H1 (cell line): ENCODE measurements around the gene CCL1. TPM values are rescaled to one million over a fixed set of nuclear protein-coding genes. Genes with fewer than 3 reads are reported as not detected.

Source experiments
- CTCF ChIA-PET: fragments of 300-600 bp; sonication (Branson Sonifier 250); formaldehyde crosslinking; loops from one replicate; lab custom pipeline; 2021; ENCODE audit not compliant: partially characterized antibody; lab: Charles Lee
- POLR2A ChIA-PET: fragments of 300-600 bp; sonication (Branson Sonifier 250); formaldehyde crosslinking; loops from one replicate; lab custom pipeline; 2021; ENCODE audit warnings: inconsistent platforms; ENCODE audit not compliant: partially characterized antibody; lab: Charles Lee
- DNase-seq, 2 experiments: peaks; one replicate each; pipeline versions ENCODE4 v3.0.0 to v3.0.0-alpha.2; 2010 to 2022; ENCODE audit warnings: low spot score in 2 of 2, low read depth in 1 of 2, mixed read lengths in 1 of 2
- FAIRE-seq: peaks from 2 replicates; lab custom pipeline; 2011; peaks lifted over from hg19 to GRCh38; lab: Jason Lieb, UNC
- H2AFZ ChIP-seq: 2 replicates; pipeline ENCODE4 v1.8.1; 2012; ENCODE audit warnings: low read length, inconsistent platforms
- H2AK5ac ChIP-seq: 2 replicates; pipeline ENCODE4 v1.6.1; 2013; ENCODE audit warnings: low read depth, low read length
- H2BK120ac ChIP-seq: replicated peaks from 2 replicates; pipeline ENCODE3; 2013; ENCODE audit warnings: low read depth, low read length, inconsistent platforms
- H2BK12ac ChIP-seq: 2 replicates; pipeline ENCODE4 v1.6.1; 2013; ENCODE audit warnings: low read depth, low read length
- H2BK15ac ChIP-seq: 2 replicates; pipeline ENCODE4 v1.6.1; 2013; ENCODE audit warnings: low read length
- H2BK20ac ChIP-seq: 2 replicates; pipeline ENCODE4 v1.6.1; 2013; ENCODE audit warnings: low read length
- H2BK5ac ChIP-seq: 2 replicates; pipeline ENCODE4 v1.6.1; 2013; ENCODE audit warnings: low read depth, low read length
- H3K14ac ChIP-seq: 2 replicates; pipeline ENCODE4 v1.6.1; 2013; ENCODE audit warnings: inconsistent platforms; ENCODE audit not compliant: insufficient read length
- H3K18ac ChIP-seq: 2 replicates; pipeline ENCODE4 v1.6.1; 2013; ENCODE audit warnings: low read length; ENCODE audit errors: extremely low read depth
- H3K23ac ChIP-seq: 2 replicates; pipeline ENCODE4 v1.6.1; 2013; ENCODE audit warnings: inconsistent platforms; ENCODE audit not compliant: insufficient read length
- H3K23me2 ChIP-seq: 2 replicates; pipeline ENCODE4 v1.6.1; 2013; ENCODE audit warnings: low read depth, low read length
- H3K27ac ChIP-seq: 2 replicates; pipeline ENCODE4 v1.6.1; 2011; ENCODE audit warnings: low read depth, low read length, inconsistent platforms
- H3K27me3 ChIP-seq, 4 experiments: replicated peaks in 1 of 4; 1 replicate in 1 of 4; 2 replicates in 3 of 4; pipeline versions ENCODE4 v1.6.1 to v1.8.1; 2011 to 2013; ENCODE audit warnings: low read length in 3 of 4, mild to moderate bottlenecking in 3 of 4, inconsistent platforms in 2 of 4, mixed read lengths in 2 of 4, moderate library complexity in 1 of 4; ENCODE audit not compliant: control insufficient read depth in 3 of 4, insufficient read depth in 3 of 4; ENCODE audit errors: extremely low read depth in 1 of 4
- H3K36me3 ChIP-seq, 4 experiments: 2 replicates each; pipeline versions ENCODE4 v1.6.1 to v1.8.1; 2011 to 2013; ENCODE audit warnings: mild to moderate bottlenecking in 4 of 4, low read length in 3 of 4, moderate library complexity in 2 of 4, control low read depth in 1 of 4, inconsistent platforms in 1 of 4; ENCODE audit not compliant: insufficient read depth in 4 of 4, control insufficient read depth in 2 of 4
- H3K4ac ChIP-seq: replicated peaks from 2 replicates; pipeline ENCODE3; 2013; ENCODE audit warnings: low read length, low read depth, mixed read lengths, inconsistent platforms; ENCODE audit not compliant: insufficient read length
- H3K4me1 ChIP-seq, 4 experiments: replicated peaks in 1 of 4; 1 replicate in 1 of 4; 2 replicates in 3 of 4; pipeline versions ENCODE4 v1.6.1 to v1.8.1; 2011 to 2013; ENCODE audit warnings: low read length in 3 of 4, inconsistent platforms in 2 of 4, mixed read lengths in 1 of 4; ENCODE audit not compliant: insufficient read depth in 4 of 4, control insufficient read depth in 3 of 4
- H3K4me2 ChIP-seq, 2 experiments: 2 replicates each; pipeline versions ENCODE4 v1.6.1 to v1.8.1; 2011 to 2013; ENCODE audit warnings: low read depth in 2 of 2, low read length in 2 of 2, control low read depth in 1 of 2, inconsistent platforms in 1 of 2, mild to moderate bottlenecking in 1 of 2; ENCODE audit not compliant: insufficient read depth in 1 of 2
- H3K4me3 ChIP-seq, 4 experiments: fragments of 200-600, 300-600 bp in 1 of 4; sonication (generic), shearing (Covaris generic), sonication (Bioruptor Twin) in 1 of 4; 2 replicates each; pipeline versions ENCODE4 v1.5.1 to v1.8.1; 2011 to 2016; ENCODE audit warnings: low read length in 4 of 4, low read depth in 3 of 4, control low read depth in 2 of 4, inconsistent platforms in 2 of 4, mild to moderate bottlenecking in 2 of 4, mixed read lengths in 1 of 4, moderate library complexity in 1 of 4; ENCODE audit not compliant: insufficient read depth in 2 of 4; ENCODE audit errors: extremely low read depth in 1 of 4
- H3K56ac ChIP-seq: replicated peaks from 2 replicates; pipeline ENCODE3; 2013; ENCODE audit warnings: low read depth, mild to moderate bottlenecking, mixed read lengths, low read length, inconsistent platforms; ENCODE audit not compliant: insufficient read length
- H3K79me1 ChIP-seq: 2 replicates; pipeline ENCODE4 v1.6.1; 2013; ENCODE audit warnings: low read depth, low read length, control low read depth
- H3K79me2 ChIP-seq, 2 experiments: 2 replicates each; pipeline versions ENCODE4 v1.6.1 to v1.8.1; 2012 to 2013; ENCODE audit warnings: low read length in 2 of 2, mild to moderate bottlenecking in 2 of 2, inconsistent platforms in 1 of 2; ENCODE audit not compliant: insufficient read depth in 2 of 2, control insufficient read depth in 1 of 2
- H3K9ac ChIP-seq, 4 experiments: replicated peaks in 1 of 4; 1 replicate in 1 of 4; 2 replicates in 3 of 4; pipeline versions ENCODE4 v1.6.1 to v1.8.1; 2011 to 2013; ENCODE audit warnings: low read depth in 3 of 4, low read length in 3 of 4, control low read depth in 2 of 4, mild to moderate bottlenecking in 2 of 4, moderate library complexity in 2 of 4, inconsistent platforms in 1 of 4; ENCODE audit errors: extremely low read depth in 1 of 4
- H3K9me3 ChIP-seq, 2 experiments: 2 replicates each; pipeline versions ENCODE4 v1.6.1 to v1.8.1; 2012 to 2013; ENCODE audit warnings: mild to moderate bottlenecking in 2 of 2, moderate library complexity in 2 of 2, control low read depth in 1 of 2, inconsistent platforms in 1 of 2, low read depth in 1 of 2, low read length in 1 of 2, mixed read lengths in 1 of 2; ENCODE audit not compliant: insufficient read depth in 2 of 2
- H4K20me1 ChIP-seq, 2 experiments: replicated peaks in 1 of 2; 2 replicates each; pipeline versions ENCODE3 to v1.8.1; 2011 to 2013; ENCODE audit warnings: inconsistent platforms in 2 of 2, low read length in 2 of 2, mild to moderate bottlenecking in 1 of 2; ENCODE audit not compliant: insufficient read depth in 2 of 2, control insufficient read depth in 1 of 2
- H4K5ac ChIP-seq: 2 replicates; pipeline ENCODE4 v1.6.1; 2013; ENCODE audit warnings: low read length, low read depth, mixed read lengths, inconsistent platforms; ENCODE audit not compliant: insufficient read length
- H4K8ac ChIP-seq: 2 replicates; pipeline ENCODE4 v1.8.0; 2013; ENCODE audit warnings: mild to moderate bottlenecking, moderate library complexity, low read length, inconsistent platforms; ENCODE audit not compliant: insufficient read depth; ENCODE audit errors: extremely low read depth
- H4K91ac ChIP-seq: replicated peaks from 2 replicates; pipeline ENCODE3; 2013; ENCODE audit warnings: low read length, mixed read lengths, inconsistent platforms; ENCODE audit not compliant: insufficient read length
- GABPA ChIP-seq: IDR thresholded peaks from 2 replicates; pipeline ENCODE4 v1.6.1; 2011; ENCODE audit warnings: mild to moderate bottlenecking, low read length, moderate library complexity, borderline replicate concordance; ENCODE audit not compliant: insufficient read depth
- JUND ChIP-seq: IDR thresholded peaks from 2 replicates; pipeline ENCODE4 v1.6.1; 2011; ENCODE audit warnings: mild to moderate bottlenecking, improper control_type of control experiment, low read length
- MAX ChIP-seq: IDR thresholded peaks from 2 replicates; pipeline ENCODE4 v1.6.1; 2012; ENCODE audit warnings: inconsistent platforms
- TCF12 ChIP-seq: IDR thresholded peaks from 2 replicates; pipeline ENCODE4 v1.6.1; 2011; ENCODE audit warnings: low read depth, mild to moderate bottlenecking, low read length
- WGBS, 2 experiments: shearing (Covaris generic) in 1 of 2; methylation state at CpG; one replicate each; pipeline versions ENCODE4 v1.1.6 to v1.1.7; 2013 to 2015; ENCODE audit warnings: low lambda C conversion rate in 2 of 2, mixed read lengths in 2 of 2, inconsistent platforms in 1 of 2, low coverage in 1 of 2, missing lambda C conversion rate in 1 of 2; ENCODE audit not compliant: insufficient replicate concordance in 2 of 2, insufficient coverage in 1 of 2, insufficient read length in 1 of 2; ENCODE audit errors: extremely low coverage in 1 of 2, missing lambda C conversion rate in 1 of 2; 5-methylcytosine and 5-hydroxymethylcytosine counted together
- polyA plus RNA-seq, 7 experiments: library from polyadenylated mRNA; depleted of rRNA in 3 of 7; stranded (reverse) in 5 of 7; unstranded in 2 of 7; fragments of >200 nt in 5 of 7; fragments of 200-250 nt in 2 of 7; gene quantifications; 1 replicate in 5 of 7; 2 replicates in 1 of 7; 4 replicates in 1 of 7; pipeline versions ENCODE4 v1.2.1 to v1.2.3, GENCODE V29; 2011 to 2013; ENCODE audit warnings: missing spikeins in 2 of 7, mixed read lengths in 2 of 7
- total RNA-seq: library from RNA; stranded (reverse); fragmentation: NEBNext Ultra II Directional; extraction: Animal tissue kit (Norgen Biotek cat#: 25700); gene quantifications from 2 replicates; pipeline ENCODE4 v1.2.1, GENCODE V29; 2021

The CCL1 gene
- total and polyA plus RNA-seq, 2 of the 8 experiments (the other 6 are each of a cell fraction or from before 2014, with no cell fraction given) = not detected

GRCh38 chr17:34377078-34377823 is 14.2 kb upstream of the CCL1 start:
- no peaks in the 10 kb centered on the region for H3K23me2 ChIP-seq

More at GRCh38 chr17:34377078-34377823, 14.2 kb upstream of the CCL1 start:
- Histone ChIP-seq H3K23ac (no peak overlapping the region), H3K4me2 (no peak overlapping the region), H2BK15ac (no peak overlapping the region), H2AK5ac (no peak overlapping the region), H3K9ac (no peak overlapping the region), H3K14ac (no peak overlapping the region), H3K9me3 (no peaks in the 10 kb centered on the region), H3K79me1 (no peaks in the 10 kb centered on the region), H3K36me3 (no peaks in the 10 kb centered on the region), H3K27me3 (no peaks in the 10 kb centered on the region), H2AFZ (no peak overlapping the region), H2BK120ac (no peak overlapping the region), H3K56ac (no peak overlapping the region), H3K4me1 (no peaks in the 10 kb centered on the region), H3K4me3 (no peak overlapping the region), H2BK20ac (no peak overlapping the region), H2BK5ac (no peak overlapping the region), H4K20me1 (no peaks in the 10 kb centered on the region), H2BK12ac (no peak overlapping the region), H4K91ac (no peak overlapping the region), H4K8ac (no peak overlapping the region), H4K5ac (no peak overlapping the region), H3K4ac (no peak overlapping the region), H3K18ac (no peak overlapping the region), H3K27ac (no peak overlapping the region), H3K79me2 (no peaks in the 10 kb centered on the region)
- DNase-seq (no peak), FAIRE-seq (no peak)
- 91% methylated on average over 3 of the region's 3 CpGs; no CpG with 5 or more reads in 1 of the 2 experiments for WGBS, 2 experiments
- no peak for TF ChIP-seq JUND
- TF ChIP-seq GABPA = no peak
- no peak for TF ChIP-seq TCF12
- no peak for TF ChIP-seq MAX
- CTCF ChIA-PET = interaction anchor here (1.7 to 2.1 kb wide), 2 partner anchors 16 to 21 kb away, joined by 4 to 11 read pairs; partner anchors contain the start of genes CCL1 and CCL13
- POLR2A ChIA-PET = no interaction called here
